Stimulated activated naive B cell treated with anti-CD40 and anti-IgM and Interleukin-4, amounts not matched to agents 10 μg/mL and 1 μg/mL and 100 μg/mL, for 72 hours (primary cell): ENCODE data around the gene PHF11.
A peak's percentile ranks its signal among the peaks of the same experiment; 100 is the strongest.

Experiments used
- ATAC-seq, 2 donors: fragments of 150-1000 bp; cut with Tn5 transposase; replicated peaks; 2 replicates each; pipeline ENCODE4 v1.10.0; 2021; ENCODE audit warnings: moderate library complexity in 1 of 2
- DNase-seq: peaks from one replicate; pipeline ENCODE4 v3.0.0; 2021
- H3K27ac Mint-ChIP-seq: one replicate; pipeline ENCODE4 v1.8.0; 2022; ENCODE audit warnings: mild to moderate bottlenecking, mixed read lengths
- H3K27me3 Mint-ChIP-seq, 2 donors: one replicate each; pipeline ENCODE4 v1.8.0; 2022; ENCODE audit warnings: mixed read lengths in 2 of 2
- H3K36me3 Mint-ChIP-seq, 2 donors: one replicate each; pipeline ENCODE4 v1.8.0; 2022; ENCODE audit warnings: mixed read lengths in 2 of 2, mild to moderate bottlenecking in 1 of 2
- H3K4me1 Mint-ChIP-seq, 2 donors: one replicate each; pipeline ENCODE4 v1.8.0; 2022; ENCODE audit warnings: mixed read lengths in 2 of 2, mild to moderate bottlenecking in 1 of 2
- H3K4me3 Mint-ChIP-seq, 2 donors: one replicate each; pipeline ENCODE4 v1.8.0; 2022; ENCODE audit warnings: mild to moderate bottlenecking in 2 of 2, mixed read lengths in 2 of 2, moderate library complexity in 1 of 2
- H3K9me3 Mint-ChIP-seq, 2 donors: one replicate each; pipeline ENCODE4 v1.8.0; 2022; ENCODE audit warnings: mixed read lengths in 2 of 2, mild to moderate bottlenecking in 1 of 2

The PHF11 gene

GRCh38 chr13:49495783-49496762 lies at the start of gene PHF11:
TSS of gene PHF11 (plus strand) at chr13:49495953. CDS start at chr13:49496002, 49 bp downstream.
- H3K36me3 Mint-ChIP-seq, result peaks cover 27 to 30% of the 10 kb centered on the region in 2 donors
- peak within 1 kb of the TSS; percentile 99 for H3K27ac Mint-ChIP-seq
- peak; percentile 86 for DNase-seq
- ATAC-seq, result peak; percentile 88 to 89
- H3K4me3 Mint-ChIP-seq, result peak within 1 kb of the TSS; percentile 94 to 97
- H3K27me3 Mint-ChIP-seq, result no peaks in the 10 kb centered on the region
- H3K4me1 Mint-ChIP-seq, result peaks cover 32 to 55% of the 10 kb centered on the region in 2 donors
- H3K9me3 Mint-ChIP-seq, result no peaks in the 10 kb centered on the region

- DNase-seq, result no peak
- H3K27me3 Mint-ChIP-seq, result no peaks in the 10 kb centered on the region
- peaks cover 12 to 50% of the 10 kb centered on the region in 2 donors for H3K4me1 Mint-ChIP-seq
- peak overlapping the region; percentile 57 to 68 for H3K4me3 Mint-ChIP-seq
- peaks cover 21 to 40% of the 10 kb centered on the region in 2 donors for H3K36me3 Mint-ChIP-seq
- no peak for ATAC-seq
- H3K27ac Mint-ChIP-seq, result peak overlapping the region; percentile 71
- H3K9me3 Mint-ChIP-seq, result no peaks in the 10 kb centered on the region
Measured at GRCh38 chr13:49446473-49446872, 49.3 kb upstream of the PHF11 start.

GRCh38 chr13:49448753-49449152 lies 47.0 kb upstream of the PHF11 start:
- no peak overlapping the region for H3K27ac Mint-ChIP-seq
- no peaks in the 10 kb centered on the region for H3K27me3 Mint-ChIP-seq
- no peak for ATAC-seq
- no peak for DNase-seq
- H3K4me3 Mint-ChIP-seq, result no peak overlapping the region
- peaks cover 14 to 41% of the 10 kb centered on the region in 2 donors for H3K4me1 Mint-ChIP-seq
- H3K9me3 Mint-ChIP-seq, result no peaks in the 10 kb centered on the region
- peaks cover 29 to 48% of the 10 kb centered on the region in 2 donors for H3K36me3 Mint-ChIP-seq

GRCh38 chr13:49450105-49450819 lies 45.5 kb upstream of the PHF11 start:
- Mint-ChIP-seq H3K27ac (no peak overlapping the region), H3K4me3 (no peak overlapping the region), H3K9me3 (no peaks in the 10 kb centered on the region), H3K27me3 (no peaks in the 10 kb centered on the region), H3K4me1 (peaks cover 21 to 46% of the 10 kb centered on the region in 2 donors), H3K36me3 (peaks cover 35 to 48% of the 10 kb centered on the region in 2 donors)
- DNase-seq (no peak), ATAC-seq (no peak)

- H3K4me3 Mint-ChIP-seq, result no peak overlapping the region
- H3K36me3 Mint-ChIP-seq, result peaks cover 28 to 41% of the 10 kb centered on the region in 2 donors
- H3K9me3 Mint-ChIP-seq, result no peaks in the 10 kb centered on the region
- no peak overlapping the region for H3K27ac Mint-ChIP-seq
- H3K27me3 Mint-ChIP-seq, result no peaks in the 10 kb centered on the region
- ATAC-seq (no peak), DNase-seq (no peak)
- peaks cover 16 to 31% of the 10 kb centered on the region in 2 donors for H3K4me1 Mint-ChIP-seq
Measured at GRCh38 chr13:49452725-49453457, 42.9 kb upstream of the PHF11 start.

GRCh38 chr13:49453465-49453864 lies 42.3 kb upstream of the PHF11 start:
- no peak overlapping the region for H3K4me3 Mint-ChIP-seq
- no peaks in the 10 kb centered on the region for H3K9me3 Mint-ChIP-seq
- H3K27ac Mint-ChIP-seq, result no peak overlapping the region
- H3K27me3 Mint-ChIP-seq, result no peaks in the 10 kb centered on the region
- H3K4me1 Mint-ChIP-seq, result peaks cover 16 to 28% of the 10 kb centered on the region in 2 donors
- H3K36me3 Mint-ChIP-seq, result peaks cover 32 to 45% of the 10 kb centered on the region in 2 donors
- DNase-seq, result no peak
- no peak for ATAC-seq

- Mint-ChIP-seq H3K27me3 (no peaks in the 10 kb centered on the region), H3K4me3 (no peak overlapping the region), H3K27ac (peak overlapping the region; percentile 32), H3K9me3 (no peaks in the 10 kb centered on the region), H3K36me3 (peaks cover 29 to 42% of the 10 kb centered on the region in 2 donors), H3K4me1 (peaks cover 16 to 23% of the 10 kb centered on the region in 2 donors)
- no peak for DNase-seq
- ATAC-seq, result peak; percentile 84 to 92
Measured at GRCh38 chr13:49454388-49455006, 41.3 kb upstream of the PHF11 start.

GRCh38 chr13:49455007-49455398 lies 40.8 kb upstream of the PHF11 start:
- no peak overlapping the region for H3K27ac Mint-ChIP-seq
- peaks cover 13 to 17% of the 10 kb centered on the region in 2 donors for H3K4me1 Mint-ChIP-seq
- H3K4me3 Mint-ChIP-seq, result no peak overlapping the region
- no peak for DNase-seq
- peaks cover 27 to 37% of the 10 kb centered on the region in 2 donors for H3K36me3 Mint-ChIP-seq
- no peaks in the 10 kb centered on the region for H3K9me3 Mint-ChIP-seq
- H3K27me3 Mint-ChIP-seq, result no peaks in the 10 kb centered on the region
- no peak for ATAC-seq

- Mint-ChIP-seq H3K4me1 (peaks cover 8 to 13% of the 10 kb centered on the region in 2 donors), H3K27ac (no peak overlapping the region), H3K36me3 (peaks cover 25 to 38% of the 10 kb centered on the region in 2 donors), H3K27me3 (no peaks in the 10 kb centered on the region), H3K4me3 (no peak overlapping the region), H3K9me3 (no peaks in the 10 kb centered on the region)
- ATAC-seq (no peak), DNase-seq (no peak)
Measured at GRCh38 chr13:49456156-49456555, 39.6 kb upstream of the PHF11 start.

GRCh38 chr13:49457221-49457620 lies 38.5 kb upstream of the PHF11 start:
- ATAC-seq (no peak), DNase-seq (no peak)
- Mint-ChIP-seq H3K27me3 (no peaks in the 10 kb centered on the region), H3K4me3 (no peak overlapping the region), H3K9me3 (peaks cover 0 to 1% of the 10 kb centered on the region in 2 donors), H3K4me1 (peaks cover 8 to 13% of the 10 kb centered on the region in 2 donors), H3K27ac (no peak overlapping the region), H3K36me3 (peaks cover 32 to 47% of the 10 kb centered on the region in 2 donors)

- Mint-ChIP-seq H3K27me3 (no peaks in the 10 kb centered on the region), H3K27ac (no peak overlapping the region), H3K36me3 (peaks cover 36 to 52% of the 10 kb centered on the region in 2 donors), H3K4me1 (peaks cover under 1 to 10% of the 10 kb centered on the region in 2 donors), H3K4me3 (no peak overlapping the region), H3K9me3 (peaks cover 0 to 3% of the 10 kb centered on the region in 2 donors)
- no peak for DNase-seq
- peak in 1 of 2 donors; percentile 34 for ATAC-seq
Measured at GRCh38 chr13:49459580-49459979, 36.2 kb upstream of the PHF11 start.

- Mint-ChIP-seq H3K4me1 (no peaks in the 10 kb centered on the region), H3K9me3 (peaks cover 0 to 3% of the 10 kb centered on the region in 2 donors), H3K36me3 (peaks cover 47 to 54% of the 10 kb centered on the region in 2 donors), H3K27ac (no peak overlapping the region), H3K27me3 (no peaks in the 10 kb centered on the region), H3K4me3 (no peak overlapping the region)
- DNase-seq (no peak), ATAC-seq (no peak)
Measured at GRCh38 chr13:49464085-49464484, 31.7 kb upstream of the PHF11 start.

- no peak overlapping the region for H3K27ac Mint-ChIP-seq
- H3K36me3 Mint-ChIP-seq, result peaks cover 49 to 61% of the 10 kb centered on the region in 2 donors
- ATAC-seq (no peak), DNase-seq (no peak)
- no peaks in the 10 kb centered on the region for H3K27me3 Mint-ChIP-seq
- no peak overlapping the region for H3K4me3 Mint-ChIP-seq
- H3K9me3 Mint-ChIP-seq, result peaks cover 0 to 3% of the 10 kb centered on the region in 2 donors
- H3K4me1 Mint-ChIP-seq, result no peaks in the 10 kb centered on the region
Measured at GRCh38 chr13:49464621-49465325, 31.0 kb upstream of the PHF11 start.
